GM12878 (cell line): ENCODE results near the gene ARHGAP44. TPM values are rescaled to one million over a fixed set of nuclear protein-coding genes. Genes with fewer than 3 reads are reported as not detected.

Experiments used
- ATAC-seq: fragments of 200-7000 bp; cut with Tn5 transposase; 3 replicates; pipeline ENCODE4 v1.9.1; 2020; ENCODE audit warnings: mild to moderate bottlenecking, moderate library complexity
- BruUV-seq: library from RNA; stranded (reverse); fragments of 400-500 nt; replicated peaks from 2 replicates; lab custom pipeline; 2021; lab: Mats Ljungman, UMichigan
- CTCF ChIA-PET: fragments of 300-600 bp; sonication (Branson Sonifier 250); formaldehyde crosslinking; extraction: SDS; loops from one replicate; lab custom pipeline; 2021; ENCODE audit warnings: inconsistent platforms; lab: Yijun Ruan, JAX
- POLR2A ChIA-PET: fragments of 350-600 bp; formaldehyde crosslinking; extraction: SDS; loops from one replicate; lab custom pipeline; 2021; ENCODE audit warnings: inconsistent platforms; lab: Charles Lee
- RAD21 ChIA-PET: fragments of 300-600 bp; sonication (Branson Sonifier 250); formaldehyde crosslinking; loops from one replicate; lab custom pipeline; 2023; ENCODE audit warnings: antibody characterized with exemption; ENCODE audit not compliant: unreplicated experiment; lab: Charles Lee
- SMC1A ChIA-PET: fragments of 300-600 bp; sonication (Branson Sonifier 250); formaldehyde crosslinking; loops from one replicate; lab custom pipeline; 2023; ENCODE audit not compliant: unreplicated experiment, uncharacterized antibody; lab: Charles Lee
- DNase-seq: peaks from one replicate; pipeline ENCODE4 v3.0.0-alpha.2; 2011; ENCODE audit warnings: low read depth, low spot score
- FAIRE-seq: peaks from 3 replicates; lab custom pipeline; 2011; peaks lifted over from hg19 to GRCh38; lab: Jason Lieb, UNC
- H2AFZ ChIP-seq: 2 replicates; pipeline ENCODE4 v1.6.0; 2011; ENCODE audit warnings: low read depth, low read length, control low read depth; ENCODE audit not compliant: control insufficient read depth
- H3K27ac ChIP-seq: 2 replicates; pipeline ENCODE4 v1.5.1; 2011; ENCODE audit warnings: control low read depth; ENCODE audit not compliant: control insufficient read depth, insufficient read depth
- H3K27me3 ChIP-seq, 2 experiments: replicated peaks in 1 of 2; 2 replicates each; pipeline versions ENCODE4 v1.6.0 to v1.6.1; 2011; ENCODE audit warnings: low read length in 1 of 2; ENCODE audit not compliant: control insufficient read depth in 2 of 2, insufficient read depth in 2 of 2
- H3K36me3 ChIP-seq, 2 experiments: 2 replicates each; pipeline ENCODE4 v1.5.1; 2011; ENCODE audit warnings: low read length in 1 of 2; ENCODE audit not compliant: control insufficient read depth in 2 of 2, insufficient read depth in 2 of 2
- H3K4me1 ChIP-seq: 2 replicates; pipeline ENCODE4 v1.6.1; 2011; ENCODE audit warnings: mild to moderate bottlenecking, low read length, moderate library complexity, mixed read lengths; ENCODE audit not compliant: control insufficient read depth, insufficient read depth
- H3K4me2 ChIP-seq: 2 replicates; pipeline ENCODE4 v1.6.0; 2011; ENCODE audit warnings: control low read depth; ENCODE audit not compliant: control insufficient read depth, insufficient read depth
- H3K4me3 ChIP-seq: fragments of 200-600 bp; sonication (generic); 2 replicates; pipeline ENCODE4 v1.5.1; 2016
- H3K79me2 ChIP-seq: 2 replicates; pipeline ENCODE4 v1.6.0; 2011; ENCODE audit warnings: low read length; ENCODE audit not compliant: control insufficient read depth, insufficient read depth
- H3K9ac ChIP-seq: 2 replicates; pipeline ENCODE4 v1.8.0; 2011; ENCODE audit warnings: low read length, control low read depth, mixed read lengths; ENCODE audit not compliant: control insufficient read depth, insufficient read depth
- H3K9me3 ChIP-seq: replicated peaks from 3 replicates; pipeline ENCODE4 v1.5.1; 2011; ENCODE audit warnings: mild to moderate bottlenecking, low read length; ENCODE audit not compliant: control insufficient read depth, insufficient read depth
- H4K20me1 ChIP-seq: 2 replicates; pipeline ENCODE4 v1.6.0; 2011; ENCODE audit not compliant: control insufficient read depth, insufficient read depth
- ATF3 ChIP-seq: IDR thresholded peaks from 2 replicates; pipeline ENCODE4 v1.6.1; 2011; ENCODE audit warnings: low read depth, mild to moderate bottlenecking, low read length, moderate library complexity, borderline replicate concordance; ENCODE audit errors: extremely low read depth
- CHD4 ChIP-seq: fragments of 200-600 bp; sonication (generic); IDR thresholded peaks from 2 replicates; pipeline ENCODE4 v1.6.1; 2016; ENCODE audit warnings: mild to moderate bottlenecking
- EED ChIP-seq: sonication (generic); IDR thresholded peaks from 2 replicates; pipeline ENCODE4 v1.6.1; 2016; ENCODE audit warnings: antibody characterized with exemption, low read depth
- EGR1 ChIP-seq, 2 experiments: IDR thresholded peaks; 1 replicate in 1 of 2; 2 replicates in 1 of 2; pipeline ENCODE4 v1.6.1; 2011 to 2012; ENCODE audit warnings: low read depth in 2 of 2, low read length in 2 of 2, borderline replicate concordance in 1 of 2, mild to moderate bottlenecking in 1 of 2, moderate library complexity in 1 of 2
- JUNB ChIP-seq: IDR thresholded peaks from 2 replicates; pipeline ENCODE4 v1.6.1; 2016; ENCODE audit warnings: antibody characterized with exemption, mild to moderate bottlenecking
- MLLT1 ChIP-seq: fragments of 450-650 bp; IDR thresholded peaks from 2 replicates; pipeline ENCODE4 v1.6.1; 2016; ENCODE audit warnings: mild to moderate bottlenecking
- NR2F1 ChIP-seq: fragments of 450-650 bp; conservative IDR thresholded peaks from 2 replicates; pipeline ENCODE4 v1.6.1; 2017; ENCODE audit warnings: mild to moderate bottlenecking
- RELA ChIP-seq: fragments of 450-650 bp; IDR thresholded peaks from 2 replicates; pipeline ENCODE4 v1.8.0; 2014; ENCODE audit warnings: borderline replicate concordance; ENCODE audit not compliant: partially characterized antibody
- SUPT20H ChIP-seq: IDR thresholded peaks from 2 replicates; pipeline ENCODE4 v1.6.1; 2011; ENCODE audit warnings: low read depth, mild to moderate bottlenecking, low read length, moderate library complexity, borderline replicate concordance; ENCODE audit not compliant: control insufficient read depth
- ZNF207 ChIP-seq: fragments of 450-650 bp; IDR thresholded peaks from 2 replicates; pipeline ENCODE4 v1.6.1; 2014; ENCODE audit warnings: antibody characterized with exemption, mild to moderate bottlenecking, borderline replicate concordance
- ZNF622 ChIP-seq: fragments of 450-650 bp; IDR thresholded peaks from 2 replicates; pipeline ENCODE4 v1.6.1; 2017; ENCODE audit warnings: mild to moderate bottlenecking, inconsistent platforms
- ZNF687 ChIP-seq: fragments of 450-650 bp; IDR thresholded peaks from 2 replicates; pipeline ENCODE4 v1.6.1; 2017; ENCODE audit warnings: mild to moderate bottlenecking, moderate library complexity
- WGBS: methylation state at CpG from one replicate; pipeline ENCODE4 v1.1.6; 2016; ENCODE audit warnings: low lambda C conversion rate; ENCODE audit not compliant: insufficient replicate concordance, insufficient coverage; ENCODE audit errors: missing lambda C conversion rate; 5-methylcytosine and 5-hydroxymethylcytosine counted together
- in situ Hi-C: fragments of 300-500 bp; cut with MboI; formaldehyde crosslinking; loops from 9 replicates; pipeline ENCODE4 v1.14.3; 2018; ENCODE audit warnings: mixed read lengths
- intact Hi-C: fragments of 100-400 bp; cut with micrococcal nuclease; formaldehyde crosslinking; loops from one replicate; pipeline ENCODE4 v1.14.2; 2022; ENCODE audit not compliant: unreplicated experiment
- polyA plus RNA-seq, 11 experiments: library from polyadenylated mRNA; depleted of rRNA in 4 of 11; unstranded in 6 of 11; stranded (reverse) in 5 of 11; fragments of >200 nt; fragmentation: Nextera tagmentation in 4 of 11; fragmentation: Illumina TruSeq in 1 of 11; extraction: Ambion mirVana in 4 of 11; extraction: Trizol in 1 of 11; gene quantifications; 1 replicate in 1 of 11; 2 replicates in 10 of 11; pipeline versions ENCODE4 v1.2.1 to v1.2.3, GENCODE V29; 2011 to 2016; ENCODE audit warnings: inconsistent platforms in 2 of 11, missing spikeins in 2 of 11, low read depth in 1 of 11
- total RNA-seq, 4 experiments: library from RNA; depleted of rRNA in 3 of 4; stranded (reverse); fragments of >200 nt in 3 of 4; fragmentation: Illumina TruSeq in 1 of 4; extraction: Trizol in 1 of 4; gene quantifications; 2 replicates each; pipeline versions ENCODE4 v1.2.1 to v1.2.3, GENCODE V29; 2013 to 2021
- TF ChIP-seq, protein P1 (sequence below): fragments of 450-650 bp; IDR thresholded peaks from 2 replicates; pipeline ENCODE4 v1.6.1; 2017; ENCODE audit warnings: mild to moderate bottlenecking, moderate library complexity

ARHGAP44 gene
- total and polyA plus RNA-seq, 10 of the 15 experiments (the other 5 are each of a cell fraction or from before 2014, with no cell fraction given), result 0.11 to 1.2 (median 0.48) TPM

DNA sequence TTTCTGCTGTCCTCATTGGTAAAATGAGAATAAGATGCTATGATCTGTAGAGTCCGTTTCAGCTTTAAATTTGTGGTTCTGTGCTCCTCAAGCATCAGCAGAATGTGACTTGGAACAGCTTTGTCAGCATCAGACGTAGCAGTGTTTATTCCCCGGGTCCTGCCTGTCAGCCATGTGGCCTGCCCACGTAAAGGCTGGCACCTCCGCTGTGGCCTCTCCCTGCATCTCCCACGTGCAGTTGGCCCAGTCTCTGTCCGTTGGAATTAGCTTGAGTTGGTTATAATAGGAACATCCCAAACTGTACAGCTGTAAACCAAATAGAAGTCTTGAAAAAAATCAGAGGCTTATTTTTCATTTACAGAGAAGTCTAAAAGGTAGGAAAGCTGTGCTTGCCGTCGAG lies 61.7 kb downstream of the ARHGAP44 start:
- no peak overlapping the region for H3K4me2 ChIP-seq
- H2AFZ ChIP-seq, result no peak overlapping the region
- H3K79me2 ChIP-seq, result no peaks in the 10 kb centered on the region
- no TSS peak for BruUV-seq
- 52% methylated on average over 9 of the region's 9 CpGs for WGBS
- DNase-seq (no peak), ATAC-seq (no peak), FAIRE-seq (no peak)
- POLR2A ChIA-PET, result no interaction called here
- CTCF ChIA-PET, result no interaction called here
- no peaks in the 10 kb centered on the region for H3K36me3 ChIP-seq
- SMC1A ChIA-PET, result no interaction called here
- no peaks in the 10 kb centered on the region; the same call in 1 of the 3 replicates for H3K9me3 ChIP-seq
- intact Hi-C loops, result no loop called here
- H3K9ac ChIP-seq, result no peak overlapping the region
- RAD21 ChIA-PET, result no interaction called here
- in situ Hi-C loops, result no loop called here
- no peaks in the 10 kb centered on the region for H3K27me3 ChIP-seq
- H3K4me3 ChIP-seq, result no peak overlapping the region
- no peaks in the 10 kb centered on the region for H4K20me1 ChIP-seq
- H3K4me1 ChIP-seq, result no peaks in the 10 kb centered on the region
- H3K27ac ChIP-seq, result no peak overlapping the region
- no peak for TF ChIP-seq JUNB
- no peak for TF ChIP-seq ZNF687
- TF ChIP-seq EGR1 (IDR thresholded peaks at IDR 0.05; ENCODE audit: borderline replicate concordance in 1 of 2, low read depth in 2 of 2, low read length in 2 of 2), result no peak
- TF ChIP-seq EED, result no peak
- no peak for TF ChIP-seq RELA
- no peak for TF ChIP-seq MLLT1
- no peak for TF ChIP-seq ATF3
- no peak for TF ChIP-seq ZNF207
- TF ChIP-seq NR2F1, result no peak
- no peak for TF ChIP-seq SUPT20H
- TF ChIP-seq, protein P1, sequence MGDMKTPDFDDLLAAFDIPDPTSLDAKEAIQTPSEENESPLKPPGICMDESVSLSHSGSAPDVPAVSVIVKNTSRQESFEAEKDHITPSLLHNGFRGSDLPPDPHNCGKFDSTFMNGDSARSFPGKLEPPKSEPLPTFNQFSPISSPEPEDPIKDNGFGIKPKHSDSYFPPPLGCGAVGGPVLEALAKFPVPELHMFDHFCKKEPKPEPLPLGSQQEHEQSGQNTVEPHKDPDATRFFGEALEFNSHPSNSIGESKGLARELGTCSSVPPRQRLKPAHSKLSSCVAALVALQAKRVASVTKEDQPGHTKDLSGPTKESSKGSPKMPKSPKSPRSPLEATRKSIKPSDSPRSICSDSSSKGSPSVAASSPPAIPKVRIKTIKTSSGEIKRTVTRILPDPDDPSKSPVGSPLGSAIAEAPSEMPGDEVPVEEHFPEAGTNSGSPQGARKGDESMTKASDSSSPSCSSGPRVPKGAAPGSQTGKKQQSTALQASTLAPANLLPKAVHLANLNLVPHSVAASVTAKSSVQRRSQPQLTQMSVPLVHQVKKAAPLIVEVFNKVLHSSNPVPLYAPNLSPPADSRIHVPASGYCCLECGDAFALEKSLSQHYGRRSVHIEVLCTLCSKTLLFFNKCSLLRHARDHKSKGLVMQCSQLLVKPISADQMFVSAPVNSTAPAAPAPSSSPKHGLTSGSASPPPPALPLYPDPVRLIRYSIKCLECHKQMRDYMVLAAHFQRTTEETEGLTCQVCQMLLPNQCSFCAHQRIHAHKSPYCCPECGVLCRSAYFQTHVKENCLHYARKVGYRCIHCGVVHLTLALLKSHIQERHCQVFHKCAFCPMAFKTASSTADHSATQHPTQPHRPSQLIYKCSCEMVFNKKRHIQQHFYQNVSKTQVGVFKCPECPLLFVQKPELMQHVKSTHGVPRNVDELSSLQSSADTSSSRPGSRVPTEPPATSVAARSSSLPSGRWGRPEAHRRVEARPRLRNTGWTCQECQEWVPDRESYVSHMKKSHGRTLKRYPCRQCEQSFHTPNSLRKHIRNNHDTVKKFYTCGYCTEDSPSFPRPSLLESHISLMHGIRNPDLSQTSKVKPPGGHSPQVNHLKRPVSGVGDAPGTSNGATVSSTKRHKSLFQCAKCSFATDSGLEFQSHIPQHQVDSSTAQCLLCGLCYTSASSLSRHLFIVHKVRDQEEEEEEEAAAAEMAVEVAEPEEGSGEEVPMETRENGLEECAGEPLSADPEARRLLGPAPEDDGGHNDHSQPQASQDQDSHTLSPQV, result no peak
- TF ChIP-seq CHD4, result no peak
- no peak for TF ChIP-seq ZNF622
